VCaP (cell line): ENCODE results near the gene KCND3.
"Not testable (repeated sequence)": the region's sequence is repeated elsewhere in the genome, so short reads cannot be mapped to it uniquely, and the experiment has no call there.

Source experiments
- H3K27ac ChIP-seq: fragments of 450-650 bp; 2 replicates; pipeline ENCODE4 v1.5.1; 2017
- CTCF ChIP-seq: fragments of 450-650 bp; conservative IDR thresholded peaks from 2 replicates; pipeline ENCODE4 v1.5.1; 2017; ENCODE audit warnings: mild to moderate bottlenecking, moderate library complexity

KCND3 gene

GRCh38 chr1:111745675-111746613 lies 243.5 kb downstream of the KCND3 start:
- no peak for TF ChIP-seq CTCF
- H3K27ac ChIP-seq: no peak overlapping the region

- H3K27ac ChIP-seq: peak overlapping the region; percentile 43
Measured at GRCh38 chr1:111743679-111744101, 245.8 kb downstream of the KCND3 start.

GRCh38 chr1:111742938-111743549 lies 246.4 kb downstream of the KCND3 start:
- no peak for TF ChIP-seq CTCF
- H3K27ac ChIP-seq: peak overlapping the region; percentile 43

More at GRCh38 chr1:111743679-111744101, 245.8 kb downstream of the KCND3 start:
- no peak for TF ChIP-seq CTCF

GRCh38 chr1:111742292-111742691 lies 247.2 kb downstream of the KCND3 start:
- H3K27ac ChIP-seq: not testable (repeated sequence)

GRCh38 chr1:111739925-111740765 lies 249.3 kb downstream of the KCND3 start:
- TF ChIP-seq CTCF: no peak
- peak overlapping the region; percentile 77 for H3K27ac ChIP-seq

- peak within 1 kb of the TSS; percentile 77 for H3K27ac ChIP-seq
- no peak for TF ChIP-seq CTCF
Measured at GRCh38 chr1:111739194-111739924, 250.1 kb downstream of the KCND3 start, which contains the start of gene INKA2. TSS of gene INKA2 (minus strand) at chr1:111739395. CDS start at chr1:111739242, 153 bp downstream.

- TF ChIP-seq CTCF: no peak
- H3K27ac ChIP-seq: peak overlapping the region; percentile 77
Measured at GRCh38 chr1:111738436-111739193, 250.9 kb downstream of the KCND3 start.
